ENCODE data around the gene AURKAIP1. TPM values are rescaled to one million over a fixed set of nuclear protein-coding genes. Genes with fewer than 3 reads are reported as not detected.

AURKAIP1 gene
- total and polyA plus RNA-seq, 2 of the 13 experiments (the other 11 are each of a cell fraction or from before 2014, with no cell fraction given) = 69.5 to 175 TPM

- TF ChIP-seq SNRNP70 (IDR thresholded peaks at IDR 0.05; ENCODE audit: low read depth, low read length) (no peak), GATAD2A (CRISPR knock-in tag; IDR thresholded peaks at IDR 0.05) (peak; percentile 69), HOXA9 (CRISPR knock-in tag; IDR thresholded peaks at IDR 0.05; ENCODE audit: borderline replicate concordance) (peak; percentile 68; the same call in 1 of the 2 replicates), MED1 (CRISPR knock-in tag; IDR thresholded peaks at IDR 0.05) (peak; percentile 79), ZNF674 (CRISPR knock-in tag; IDR thresholded peaks at IDR 0.05; ENCODE audit: low read depth) (no peak), ZNF10 (CRISPR knock-in tag; IDR thresholded peaks at IDR 0.05; ENCODE audit: borderline replicate concordance, low read depth) (no peak), CREB1 (IDR thresholded peaks at IDR 0.05) (peak; percentile 76), CREB1 (CRISPR knock-in tag; IDR thresholded peaks at IDR 0.05) (no peak), ETS1 (CRISPR knock-in tag; IDR thresholded peaks at IDR 0.05) (no peak), PPARG (CRISPR knock-in tag; conservative IDR thresholded peaks at IDR 0.05) (peak; percentile 53), GPN1 (CRISPR knock-in tag; IDR thresholded peaks at IDR 0.05; ENCODE audit: borderline replicate concordance) (0 out of 2 replicates have a peak, but pooled peaks have one; percentile 88), ZNF83 (CRISPR knock-in tag; IDR thresholded peaks at IDR 0.05; ENCODE audit: borderline replicate concordance) (no peak), SRSF4 (IDR thresholded peaks at IDR 0.05; ENCODE audit: low read depth, low read length, poor library complexity, severe bottlenecking) (no peak), ZNF510 (CRISPR knock-in tag; IDR thresholded peaks at IDR 0.05; ENCODE audit: low read depth) (peak; percentile 82), RNF219 (CRISPR knock-in tag; IDR thresholded peaks at IDR 0.05) (no peak), AFF4 (CRISPR knock-in tag; IDR thresholded peaks at IDR 0.05) (peak; percentile 61; the same call in 1 of the 2 replicates), MLLT10 (CRISPR knock-in tag; IDR thresholded peaks at IDR 0.05) (no peak), SP5 (CRISPR knock-in tag; IDR thresholded peaks at IDR 0.05; ENCODE audit: borderline replicate concordance, low read depth) (0 out of 2 replicates have a peak, but pooled peaks have one; percentile 40), ZNF781 (CRISPR knock-in tag; IDR thresholded peaks at IDR 0.05; ENCODE audit: borderline replicate concordance, not compliant biosample characterization) (no peak), CSRNP2 (CRISPR knock-in tag; conservative IDR thresholded peaks at IDR 0.05; ENCODE audit: low read depth) (no peak), ZBTB7B (CRISPR knock-in tag; IDR thresholded peaks at IDR 0.05) (peak; percentile 82)
Measured at GRCh38 chr1:1406821-1407635, 32.0 kb upstream of the AURKAIP1 start, which contains the start of gene MRPL20 (continued).
